Measurements from ENCODE around the gene IPO13. TPM values are rescaled to one million over a fixed set of nuclear protein-coding genes. Genes with fewer than 3 reads are reported as not detected.

The IPO13 gene
- total RNA-seq, 1 experiment from 2014 or later = 25.0 TPM

DNA sequence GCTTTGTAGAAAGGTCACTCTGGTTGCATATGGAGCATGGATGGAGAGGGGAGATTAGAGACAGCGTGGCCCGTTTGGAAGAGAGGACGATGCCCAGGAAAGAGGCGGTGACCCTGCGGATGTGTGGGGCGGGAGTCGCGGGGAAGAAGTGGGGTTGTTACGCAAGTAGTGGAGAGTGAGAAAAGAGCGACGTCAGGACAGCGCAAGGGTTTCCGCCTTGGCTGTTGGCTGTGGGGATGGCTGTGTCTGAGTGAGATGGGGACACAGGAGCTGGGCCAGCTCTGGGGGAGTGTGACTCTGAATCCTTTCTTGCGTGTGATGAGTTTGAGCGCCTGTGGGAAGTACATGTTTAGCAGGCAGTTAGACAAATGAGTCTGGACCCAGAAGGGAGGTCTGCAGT lies 36.1 kb downstream of the IPO13 start:
- H3K36me3 ChIP-seq (ENCODE audit: low read depth) = peaks cover 12% of the 10 kb centered on the region; the same call in 1 of the 2 replicates
- H2AFZ ChIP-seq = no peak overlapping the region
- no peaks in the 10 kb centered on the region for H3K9me3 ChIP-seq (ENCODE audit: insufficient read depth, low read depth)
- H3K4me2 ChIP-seq = no peak overlapping the region
- TF ChIP-seq, protein P1, sequence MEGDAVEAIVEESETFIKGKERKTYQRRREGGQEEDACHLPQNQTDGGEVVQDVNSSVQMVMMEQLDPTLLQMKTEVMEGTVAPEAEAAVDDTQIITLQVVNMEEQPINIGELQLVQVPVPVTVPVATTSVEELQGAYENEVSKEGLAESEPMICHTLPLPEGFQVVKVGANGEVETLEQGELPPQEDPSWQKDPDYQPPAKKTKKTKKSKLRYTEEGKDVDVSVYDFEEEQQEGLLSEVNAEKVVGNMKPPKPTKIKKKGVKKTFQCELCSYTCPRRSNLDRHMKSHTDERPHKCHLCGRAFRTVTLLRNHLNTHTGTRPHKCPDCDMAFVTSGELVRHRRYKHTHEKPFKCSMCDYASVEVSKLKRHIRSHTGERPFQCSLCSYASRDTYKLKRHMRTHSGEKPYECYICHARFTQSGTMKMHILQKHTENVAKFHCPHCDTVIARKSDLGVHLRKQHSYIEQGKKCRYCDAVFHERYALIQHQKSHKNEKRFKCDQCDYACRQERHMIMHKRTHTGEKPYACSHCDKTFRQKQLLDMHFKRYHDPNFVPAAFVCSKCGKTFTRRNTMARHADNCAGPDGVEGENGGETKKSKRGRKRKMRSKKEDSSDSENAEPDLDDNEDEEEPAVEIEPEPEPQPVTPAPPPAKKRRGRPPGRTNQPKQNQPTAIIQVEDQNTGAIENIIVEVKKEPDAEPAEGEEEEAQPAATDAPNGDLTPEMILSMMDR (conservative IDR thresholded peaks at IDR 0.05) = no peak
- H3F3A ChIP-seq (ENCODE audit: insufficient read depth, low read depth) = peaks cover 39% of the 10 kb centered on the region
- H3K4me3 ChIP-seq = no peak overlapping the region
- H3K4me1 ChIP-seq (replicated peaks; ENCODE audit: insufficient read depth) = peaks cover 22% of the 10 kb centered on the region
- H4K20me1 ChIP-seq (ENCODE audit: insufficient read depth) = peaks cover 5% of the 10 kb centered on the region; the same call in 1 of the 2 replicates
- H3K27me3 ChIP-seq (ENCODE audit: insufficient read depth, low read depth) = no peaks in the 10 kb centered on the region
- H3K27ac ChIP-seq = no peak overlapping the region
- H3K9me2 ChIP-seq (ENCODE audit: insufficient read depth) = no peaks in the 10 kb centered on the region
- ChIA-PET POLR2A (ENCODE audit: unreplicated experiment) (no interaction called here), CTCF (no interaction called here)
- no TSS peak for BruUV-seq (replicated peaks)
- intact Hi-C loops (cut with micrococcal nuclease; ENCODE audit: unreplicated experiment) = no loop called here
- peak in 1 of 2 experiments; percentile 1 for DNase-seq
- H3K79me2 ChIP-seq (ENCODE audit: low read depth) = peaks cover 40% of the 10 kb centered on the region

DNA sequence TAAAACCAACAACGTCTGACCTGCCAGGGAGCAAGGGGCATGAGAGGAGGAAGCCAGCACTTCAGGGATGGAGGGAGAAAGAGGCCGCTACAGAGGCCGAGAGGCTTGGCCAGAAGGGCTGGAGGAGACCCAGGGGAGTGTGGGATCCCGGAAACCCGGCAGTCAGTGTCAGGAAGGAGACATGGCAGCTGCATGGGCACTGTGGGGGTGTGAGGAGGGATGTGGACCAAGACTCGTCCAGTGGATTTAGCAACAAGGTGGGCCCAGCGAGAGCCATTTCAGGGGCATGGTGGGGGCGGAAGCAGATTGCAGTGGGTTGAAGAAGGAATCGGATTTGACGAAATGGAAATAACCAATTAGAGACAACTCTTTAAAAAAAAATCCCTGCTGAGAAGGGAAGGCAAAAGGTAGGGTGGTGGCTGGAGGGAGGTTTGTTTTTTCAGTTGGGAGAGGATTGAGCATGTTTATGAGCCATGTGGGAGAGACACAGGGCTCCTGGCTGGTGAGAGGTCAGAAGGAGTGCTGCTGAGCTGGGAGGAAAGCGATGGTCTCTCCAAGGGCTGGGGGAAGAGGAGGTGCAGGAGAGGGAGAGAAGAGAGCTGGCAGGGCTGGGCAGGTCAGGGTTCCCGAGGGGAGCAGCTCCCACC lies 36.6 kb downstream of the IPO13 start:
- Histone ChIP-seq H3K4me2 (no peak overlapping the region), H3K79me2 (ENCODE audit: low read depth) (peaks cover 34% of the 10 kb centered on the region)

DNA sequence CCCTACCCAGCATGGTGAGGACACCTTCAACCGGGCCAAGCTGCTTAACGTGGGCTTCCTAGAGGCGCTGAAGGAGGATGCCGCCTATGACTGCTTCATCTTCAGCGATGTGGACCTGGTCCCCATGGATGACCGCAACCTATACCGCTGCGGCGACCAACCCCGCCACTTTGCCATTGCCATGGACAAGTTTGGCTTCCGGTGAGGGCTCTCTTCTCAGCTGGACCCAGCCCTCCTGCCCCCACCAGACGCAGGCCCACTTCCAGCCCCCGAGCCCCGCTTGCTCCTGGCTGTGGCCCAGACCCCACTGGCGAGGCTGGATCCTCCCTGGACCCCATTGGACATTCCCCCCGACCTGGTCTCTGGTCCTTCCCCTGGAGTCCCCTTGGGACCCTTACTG lies 38.1 kb downstream of the IPO13 start:
- ChIA-PET POLR2A (ENCODE audit: unreplicated experiment) (no interaction called here), CTCF (no interaction called here)
- peaks cover 27% of the 10 kb centered on the region for H3K79me2 ChIP-seq (ENCODE audit: low read depth)
- no peak for DNase-seq
- TF ChIP-seq, protein P1 (conservative IDR thresholded peaks at IDR 0.05) = no peak
- no peak for TF ChIP-seq EZH2 (IDR thresholded peaks at IDR 0.05; ENCODE audit: low read depth)
- peaks cover 32% of the 10 kb centered on the region for H3F3A ChIP-seq (ENCODE audit: insufficient read depth, low read depth)
- no peak overlapping the region for H2AFZ ChIP-seq
- no peak overlapping the region for H3K27ac ChIP-seq
- H3K9me3 ChIP-seq (ENCODE audit: insufficient read depth, low read depth) = no peaks in the 10 kb centered on the region
- H4K20me1 ChIP-seq (ENCODE audit: insufficient read depth) = peaks cover 3% of the 10 kb centered on the region; the same call in 1 of the 2 replicates
- intact Hi-C loops (cut with micrococcal nuclease; ENCODE audit: unreplicated experiment) = no loop called here
- no peak overlapping the region for H3K4me3 ChIP-seq
- H3K9me2 ChIP-seq (ENCODE audit: insufficient read depth) = no peaks in the 10 kb centered on the region
- H3K4me2 ChIP-seq = no peak overlapping the region
- no TSS peak for BruUV-seq (replicated peaks)
- H3K4me1 ChIP-seq (replicated peaks; ENCODE audit: insufficient read depth) = peaks cover 17% of the 10 kb centered on the region
- peaks cover 12% of the 10 kb centered on the region; the same call in 1 of the 2 replicates for H3K36me3 ChIP-seq (ENCODE audit: low read depth)
- no peaks in the 10 kb centered on the region for H3K27me3 ChIP-seq (ENCODE audit: insufficient read depth, low read depth)

More for the DNA sequence above, 36.6 kb downstream of the IPO13 start:
- POLR2A ChIA-PET (ENCODE audit: unreplicated experiment) = no interaction called here
- H3K27me3 ChIP-seq (ENCODE audit: insufficient read depth, low read depth) = no peaks in the 10 kb centered on the region
- no peak overlapping the region for H2AFZ ChIP-seq
- TF ChIP-seq, protein P1 (conservative IDR thresholded peaks at IDR 0.05) = no peak
- no peak for TF ChIP-seq EZH2 (IDR thresholded peaks at IDR 0.05; ENCODE audit: low read depth)
- peak in 1 of 2 experiments; percentile 13 for DNase-seq
- intact Hi-C loops (cut with micrococcal nuclease; ENCODE audit: unreplicated experiment) = no loop called here
- BruUV-seq (replicated peaks) = no TSS peak
- H3K4me3 ChIP-seq = no peak overlapping the region
- H3K9me2 ChIP-seq (ENCODE audit: insufficient read depth) = no peaks in the 10 kb centered on the region
- CTCF ChIA-PET = no interaction called here
- H3K9me3 ChIP-seq (ENCODE audit: insufficient read depth, low read depth) = no peaks in the 10 kb centered on the region
- peaks cover 3% of the 10 kb centered on the region; the same call in 1 of the 2 replicates for H4K20me1 ChIP-seq (ENCODE audit: insufficient read depth)
- H3K4me1 ChIP-seq (replicated peaks; ENCODE audit: insufficient read depth) = peaks cover 17% of the 10 kb centered on the region
- no peak overlapping the region for H3K27ac ChIP-seq
- H3F3A ChIP-seq (ENCODE audit: insufficient read depth, low read depth) = peaks cover 35% of the 10 kb centered on the region
- peaks cover 12% of the 10 kb centered on the region; the same call in 1 of the 2 replicates for H3K36me3 ChIP-seq (ENCODE audit: low read depth)
